Stimulated activated memory B cell treated with anti-CD40 and anti-IgM and Interleukin-4, amounts not matched to agents 10 μg/mL and 1 μg/mL and 100 μg/mL, for 72 hours (primary cell): Measurements from ENCODE around the gene NCAPG2.

ENCODE experiments used
- ATAC-seq: fragments of 150-1000 bp; cut with Tn5 transposase; 2 replicates; pipeline ENCODE4 v1.10.0; 2021
- H3K27ac Mint-ChIP-seq: one replicate; pipeline ENCODE4 v1.8.0; 2022; ENCODE audit warnings: mild to moderate bottlenecking, mixed read lengths
- H3K27me3 Mint-ChIP-seq: one replicate; pipeline ENCODE4 v1.8.0; 2022; ENCODE audit warnings: mixed read lengths
- H3K36me3 Mint-ChIP-seq: one replicate; pipeline ENCODE4 v1.8.0; 2022; ENCODE audit warnings: mixed read lengths
- H3K4me1 Mint-ChIP-seq: one replicate; pipeline ENCODE4 v1.8.0; 2022; ENCODE audit warnings: mixed read lengths
- H3K4me3 Mint-ChIP-seq: one replicate; pipeline ENCODE4 v1.8.0; 2022; ENCODE audit warnings: mild to moderate bottlenecking, moderate library complexity, mixed read lengths
- H3K9me3 Mint-ChIP-seq: one replicate; pipeline ENCODE4 v1.8.0; 2022; ENCODE audit warnings: mixed read lengths

The NCAPG2 gene

GRCh38 chr7:158726277-158726807 lies 21.7 kb upstream of the NCAPG2 start:
- no peak for ATAC-seq
- Mint-ChIP-seq H3K27ac (no peak overlapping the region), H3K27me3 (no peaks in the 10 kb centered on the region), H3K36me3 (peaks cover 20% of the 10 kb centered on the region), H3K4me3 (no peak overlapping the region), H3K4me1 (no peaks in the 10 kb centered on the region), H3K9me3 (no peaks in the 10 kb centered on the region)

GRCh38 chr7:158725506-158725800 lies 20.8 kb upstream of the NCAPG2 start:
- ATAC-seq = no peak
- Mint-ChIP-seq H3K4me3 (no peak overlapping the region), H3K27me3 (no peaks in the 10 kb centered on the region), H3K4me1 (no peaks in the 10 kb centered on the region), H3K9me3 (no peaks in the 10 kb centered on the region), H3K36me3 (peaks cover 15% of the 10 kb centered on the region), H3K27ac (no peak overlapping the region)

- Mint-ChIP-seq H3K27me3 (no peaks in the 10 kb centered on the region), H3K9me3 (no peaks in the 10 kb centered on the region), H3K27ac (no peak overlapping the region), H3K36me3 (peaks cover 10% of the 10 kb centered on the region), H3K4me1 (no peaks in the 10 kb centered on the region), H3K4me3 (no peak overlapping the region)
- ATAC-seq = no peak
These were observed 20.3 kb upstream of the NCAPG2 start for GRCh38 chr7:158724658-158725505.

GRCh38 chr7:158723714-158724385 lies 19.2 kb upstream of the NCAPG2 start:
- no peaks in the 10 kb centered on the region for H3K4me1 Mint-ChIP-seq
- ATAC-seq = no peak
- H3K9me3 Mint-ChIP-seq = no peaks in the 10 kb centered on the region

DNA sequence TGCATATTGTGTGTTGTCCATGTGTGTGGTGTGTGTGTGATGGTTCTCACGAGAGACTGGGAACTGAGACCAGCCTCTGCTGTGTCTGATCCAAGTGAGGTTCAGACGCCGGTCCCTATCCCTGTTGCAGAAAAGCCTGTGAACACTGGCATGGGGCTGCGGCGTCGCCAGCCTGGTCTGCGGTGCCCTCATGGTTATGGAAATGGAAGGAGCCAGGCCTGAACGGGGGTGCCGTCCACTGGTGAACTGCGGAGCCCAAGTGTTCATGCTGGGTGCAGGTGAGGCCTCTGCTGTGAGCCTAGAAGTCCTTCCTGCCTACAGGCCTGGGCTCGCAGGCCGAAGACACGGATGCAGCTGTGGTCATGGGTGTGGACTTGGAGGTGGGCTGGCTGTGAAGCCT lies 18.7 kb upstream of the NCAPG2 start:
- ATAC-seq = no peak
- Mint-ChIP-seq H3K36me3 (no peaks in the 10 kb centered on the region), H3K4me3 (no peak overlapping the region), H3K9me3 (no peaks in the 10 kb centered on the region), H3K4me1 (no peaks in the 10 kb centered on the region), H3K27ac (no peak overlapping the region), H3K27me3 (no peaks in the 10 kb centered on the region)

More at GRCh38 chr7:158723714-158724385, 19.2 kb upstream of the NCAPG2 start:
- Mint-ChIP-seq H3K27ac (no peak overlapping the region), H3K27me3 (no peaks in the 10 kb centered on the region), H3K4me3 (no peak overlapping the region), H3K36me3 (peaks cover 4% of the 10 kb centered on the region)

GRCh38 chr7:158722574-158723237 lies 18.1 kb upstream of the NCAPG2 start:
- ATAC-seq = no peak
- H3K4me1 Mint-ChIP-seq = no peaks in the 10 kb centered on the region
- H3K27me3 Mint-ChIP-seq = peaks cover 5% of the 10 kb centered on the region
- H3K27ac Mint-ChIP-seq = no peak overlapping the region
- H3K36me3 Mint-ChIP-seq = peaks cover 4% of the 10 kb centered on the region
- H3K9me3 Mint-ChIP-seq = peaks cover 3% of the 10 kb centered on the region
- H3K4me3 Mint-ChIP-seq = no peak overlapping the region

DNA sequence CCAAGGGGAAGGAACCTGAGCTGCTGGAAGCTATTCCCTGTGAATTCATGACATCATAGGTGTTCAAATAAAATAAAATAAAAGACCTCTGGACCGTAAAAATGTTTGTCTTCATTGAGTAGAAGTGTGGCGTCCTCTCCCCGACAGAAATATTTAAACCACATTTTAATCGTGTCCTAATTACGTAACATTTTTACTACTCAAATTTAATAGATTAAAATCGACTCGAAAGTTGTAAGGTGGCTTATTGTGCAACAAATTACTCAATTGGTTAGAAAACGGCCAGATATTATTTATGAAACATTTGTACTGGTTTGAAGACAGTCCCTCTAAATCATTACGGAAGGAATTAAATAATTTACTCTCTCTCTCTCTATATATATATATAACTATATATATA lies 15.5 kb upstream of the NCAPG2 start:
- Mint-ChIP-seq H3K27me3 (peaks cover 15% of the 10 kb centered on the region), H3K9me3 (peaks cover 8% of the 10 kb centered on the region), H3K4me1 (peaks cover 16% of the 10 kb centered on the region)

DNA sequence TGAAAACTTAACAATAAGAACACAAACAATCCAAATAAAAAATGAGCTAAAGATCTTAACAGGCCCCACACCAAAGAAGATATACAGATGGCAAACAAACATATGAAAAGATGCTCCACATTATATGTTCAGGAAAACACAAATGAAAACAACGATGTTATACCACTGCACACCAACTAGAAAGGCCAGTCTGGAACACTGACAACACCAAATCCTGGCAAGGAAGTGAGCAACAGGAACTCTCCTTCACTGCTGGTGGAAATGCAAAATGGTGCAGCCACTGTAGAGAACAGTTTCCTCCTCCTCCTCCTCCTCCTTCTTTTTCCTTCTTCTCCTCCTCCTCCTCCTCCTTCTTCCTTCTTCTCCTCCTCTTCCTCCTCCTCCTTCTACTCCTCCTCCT lies 12.2 kb upstream of the NCAPG2 start:
- H3K9me3 Mint-ChIP-seq = peaks cover 8% of the 10 kb centered on the region
- H3K4me3 Mint-ChIP-seq = no peak overlapping the region
- peaks cover 21% of the 10 kb centered on the region for H3K4me1 Mint-ChIP-seq
- ATAC-seq = no peak
- peaks cover 15% of the 10 kb centered on the region for H3K27me3 Mint-ChIP-seq
- no peak overlapping the region for H3K27ac Mint-ChIP-seq
- peaks cover 5% of the 10 kb centered on the region for H3K36me3 Mint-ChIP-seq

More for the DNA sequence above, 15.5 kb upstream of the NCAPG2 start:
- ATAC-seq = no peak
- H3K27ac Mint-ChIP-seq = no peak overlapping the region
- no peak overlapping the region for H3K4me3 Mint-ChIP-seq
- H3K36me3 Mint-ChIP-seq = peaks cover 5% of the 10 kb centered on the region

GRCh38 chr7:158710651-158711102 lies 6.1 kb upstream of the NCAPG2 start:
- no peak for ATAC-seq
- no peaks in the 10 kb centered on the region for H3K27me3 Mint-ChIP-seq
- no peaks in the 10 kb centered on the region for H3K36me3 Mint-ChIP-seq
- no peak overlapping the region for H3K27ac Mint-ChIP-seq
- peaks cover 5% of the 10 kb centered on the region for H3K9me3 Mint-ChIP-seq
- no peak overlapping the region for H3K4me3 Mint-ChIP-seq
- peaks cover 18% of the 10 kb centered on the region for H3K4me1 Mint-ChIP-seq

DNA sequence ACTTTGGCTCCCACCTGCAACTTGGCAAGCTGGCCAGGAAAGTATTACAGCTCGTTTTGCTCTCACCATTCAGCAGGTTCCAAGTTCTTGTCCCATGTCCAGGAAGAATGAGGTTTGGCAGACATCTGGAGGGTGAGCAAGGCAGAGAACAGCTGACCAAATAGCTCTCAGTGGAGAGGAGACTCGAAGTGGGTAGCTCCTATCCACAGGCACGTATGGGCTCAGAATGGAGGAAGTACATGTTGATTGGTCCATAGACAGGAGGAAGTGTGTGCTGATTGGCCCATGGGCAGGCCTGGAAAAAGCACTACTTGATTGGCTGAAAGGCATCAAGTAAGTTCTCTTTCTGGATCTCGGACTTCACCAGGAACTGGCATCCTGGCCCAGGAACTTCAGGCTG lies 3.0 kb upstream of the NCAPG2 start:
- Mint-ChIP-seq H3K27me3 (no peaks in the 10 kb centered on the region), H3K4me1 (peaks cover 37% of the 10 kb centered on the region), H3K4me3 (no peak overlapping the region), H3K27ac (no peak overlapping the region), H3K9me3 (peaks cover 5% of the 10 kb centered on the region), H3K36me3 (no peaks in the 10 kb centered on the region)
- ATAC-seq = no peak

DNA sequence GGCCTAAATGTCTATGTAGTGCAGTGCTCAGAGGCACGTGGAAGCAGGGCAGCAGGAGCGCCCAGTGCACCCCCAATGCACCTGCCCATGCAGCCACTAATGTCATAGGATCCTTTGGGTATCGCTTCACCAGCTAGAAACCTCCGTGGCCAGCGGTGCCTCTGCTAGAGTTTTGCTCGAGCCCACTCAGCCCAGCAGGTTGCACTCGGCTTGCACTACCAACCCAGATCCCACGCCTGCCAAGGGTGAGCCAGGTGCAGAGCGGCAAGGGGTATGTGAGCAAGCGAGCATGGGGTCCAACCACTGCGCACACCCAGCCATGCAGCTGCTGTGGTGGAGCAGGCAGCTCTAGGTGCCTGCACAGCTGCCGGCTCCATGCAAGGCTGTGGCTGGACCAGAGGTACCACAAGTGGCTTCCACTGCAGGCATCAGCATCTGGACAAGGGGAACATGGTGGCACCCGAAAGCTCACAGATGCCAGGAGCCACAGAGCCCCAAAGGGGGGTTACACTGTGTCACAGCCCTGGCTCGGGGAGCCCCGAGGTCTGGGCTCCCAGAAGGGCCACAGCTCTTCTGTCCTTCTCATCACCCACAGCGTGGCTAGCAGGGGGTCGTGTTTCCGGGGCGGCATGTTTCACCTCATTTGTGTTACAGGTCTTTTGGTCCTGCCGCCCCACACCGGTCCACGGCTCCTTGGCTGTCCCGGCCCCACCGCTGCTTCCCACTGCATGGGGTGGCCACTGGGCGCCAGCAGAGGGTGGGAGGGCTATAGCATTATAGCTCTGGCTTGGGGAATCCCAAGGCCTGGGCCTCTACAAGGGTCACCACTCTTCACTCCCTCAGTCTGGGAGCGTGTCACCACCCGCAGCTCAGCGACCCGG lies 2.3 kb upstream of the NCAPG2 start:
- no peak overlapping the region for H3K4me3 Mint-ChIP-seq
- H3K4me1 Mint-ChIP-seq = peaks cover 32% of the 10 kb centered on the region
- peaks cover 5% of the 10 kb centered on the region for H3K9me3 Mint-ChIP-seq
- no peak for ATAC-seq
- H3K27ac Mint-ChIP-seq = no peak overlapping the region
- H3K36me3 Mint-ChIP-seq = no peaks in the 10 kb centered on the region
- H3K27me3 Mint-ChIP-seq = no peaks in the 10 kb centered on the region

- H3K36me3 Mint-ChIP-seq = peaks cover 3% of the 10 kb centered on the region
- peak overlapping the region; percentile 52 for H3K4me3 Mint-ChIP-seq
- peaks cover 5% of the 10 kb centered on the region for H3K9me3 Mint-ChIP-seq
- H3K27me3 Mint-ChIP-seq = no peaks in the 10 kb centered on the region
- ATAC-seq = no peak
- peaks cover 31% of the 10 kb centered on the region for H3K4me1 Mint-ChIP-seq
- no peak overlapping the region for H3K27ac Mint-ChIP-seq
These were observed 1.7 kb upstream of the NCAPG2 start for GRCh38 chr7:158706273-158706704.

GRCh38 chr7:158705234-158705850 lies 738 bp upstream of the NCAPG2 start:
- peaks cover 9% of the 10 kb centered on the region for H3K36me3 Mint-ChIP-seq

More at GRCh38 chr7:158705234-158705850, 738 bp upstream of the NCAPG2 start:
- no peaks in the 10 kb centered on the region for H3K27me3 Mint-ChIP-seq
- H3K4me3 Mint-ChIP-seq = peak overlapping the region; percentile 93
- ATAC-seq = no peak
- H3K27ac Mint-ChIP-seq = peak overlapping the region; percentile 96
- peaks cover 25% of the 10 kb centered on the region for H3K4me1 Mint-ChIP-seq
- peaks cover 5% of the 10 kb centered on the region for H3K9me3 Mint-ChIP-seq
